Heart left ventricle (tissue), 16 donors: ENCODE results near the gene SLC4A4. TPM values are rescaled to one million over a fixed set of nuclear protein-coding genes. Genes with fewer than 3 reads are reported as not detected.

Source experiments
- ATAC-seq, 4 donors: fragments of 200-7000 bp; cut with Tn5 transposase; one replicate each; pipeline ENCODE4 v1.9.1; 2020 to 2022; ENCODE audit warnings: moderate library complexity in 4 of 4, mild to moderate bottlenecking in 3 of 4, moderate number of reproducible peaks in 1 of 4
- DNase-seq, 5 donors: peaks; one replicate each; pipeline ENCODE4 v3.0.0-alpha.2; 2020
- H3K27ac ChIP-seq, 12 donors: fragments of 200-600 bp; sonication (generic) in 4 of 12; one replicate each; pipeline versions ENCODE4 v1.5.0 to v1.8.0; 2016 to 2022; ENCODE audit warnings: mild to moderate bottlenecking in 2 of 12
- H3K27me3 ChIP-seq, 9 donors: fragments of 200-600 bp; sonication (generic) in 2 of 9; one replicate each; pipeline versions ENCODE4 v1.5.1 to v1.8.0; 2016 to 2022; ENCODE audit warnings: mild to moderate bottlenecking in 3 of 9
- H3K36me3 ChIP-seq, 9 donors: fragments of 200-600 bp; sonication (generic) in 2 of 9; one replicate each; pipeline versions ENCODE4 v1.5.0 to v1.8.0; 2018 to 2022; ENCODE audit warnings: mild to moderate bottlenecking in 2 of 9
- H3K4me1 ChIP-seq, 12 donors: fragments of 200-600 bp; sonication (generic) in 4 of 12; one replicate each; pipeline versions ENCODE4 v1.5.0 to v1.8.0; 2016 to 2022; ENCODE audit warnings: mild to moderate bottlenecking in 3 of 12
- H3K4me3 ChIP-seq, 12 donors: fragments of 200-600 bp; sonication (generic) in 4 of 12; one replicate each; pipeline versions ENCODE4 v1.5.0 to v1.8.0; 2017 to 2022; ENCODE audit warnings: mild to moderate bottlenecking in 9 of 12, moderate library complexity in 4 of 12
- H3K9me3 ChIP-seq, 12 donors: fragments of 200-600 bp; sonication (generic) in 4 of 12; one replicate each; pipeline versions ENCODE4 v1.5.0 to v1.8.0; 2016 to 2022; ENCODE audit warnings: mild to moderate bottlenecking in 1 of 12
- POLR2A ChIP-seq, 2 donors: fragments of 450-650 bp; IDR thresholded peaks; one replicate each; pipeline ENCODE4 v1.6.1; 2017; ENCODE audit warnings: antibody characterized with exemption in 2 of 2, mild to moderate bottlenecking in 2 of 2, moderate library complexity in 2 of 2
- WGBS, 4 donors: extraction: QIAGEN DNeasy Blood & Tissue Kit in 2 of 4; methylation state at CpG; one replicate each; pipeline versions ENCODE4 v1.1.5 to v1.1.7; 2013 to 2018; 5-methylcytosine and 5-hydroxymethylcytosine counted together
- intact Hi-C, 10 donors: fragments of 100-400 bp; cut with DNase I; formaldehyde crosslinking; loops; one replicate each; pipeline versions ENCODE4 v1.11.1 to v1.14.2; 2022
- polyA plus RNA-seq, 2 donors: library from polyadenylated mRNA; stranded (reverse); fragments of 200-250 nt; gene quantifications; one replicate each; pipeline ENCODE4 v1.2.3, GENCODE V29; 2013
- total RNA-seq, 9 donors: library from RNA; depleted of rRNA in 2 of 9; stranded (reverse); fragments of >200 nt in 2 of 9; fragmentation: NEBNext Ultra II Directional in 3 of 9; extraction: Animal tissue kit (Norgen Biotek cat#: 25700) in 3 of 9; gene quantifications; one replicate each; pipeline versions ENCODE4 v1.1.0 to v1.2.4, GENCODE V29; 2016 to 2023
- TF ChIP-seq, protein P1 (sequence below), 12 donors: fragments of 200-600 bp; sonication (generic) in 4 of 12; IDR thresholded peaks; one replicate each; pipeline versions ENCODE4 v1.5.0 to v1.8.0; 2018 to 2022; ENCODE audit warnings: antibody characterized with exemption in 12 of 12, mild to moderate bottlenecking in 5 of 12
- donor health status: ischemic (EF 13 %, LVEDD 7.1; RV severe dilation, severe dysfunction).
- donor health status: healthy with polysubstance abuse.
- donor health status: DM: no; HTN: yes; CAD: no.
- donor health status: DM: no; HTN: no; CAD: no.
- donor health status: ischemic (EF 25% LVEDD 6.9; RV normal size, moderate dysfunction).
- donor health status: ischemic (EF 25% LVEDD 5.7; RV mildly dilated, moderate dysfunction).
- donor health status: healthy.
- donor health status: DM: yes; HTN: yes; CAD: no.
- donor health status: ischemic (EF 35%, LVEDD 5.7; RV mildly dilated, moderate dysfunction).
- donor health status: nonischemic (EF 11% LVEDD 7.7; RV severe dilation, severe dysfunction).
- donor health status: DM: yes; HTN: yes; CAD: no.
- donor health status: PGD.
- donor health status: ischemic (EF 29% LVEDD 5.4; RV normal size, mild dysfunction).
- donor health status: nonischemic (EF 23%, LVEDD 6.1; RV moderate dilation, normal function).

Gene SLC4A4
- total and polyA plus RNA-seq, 11 donors = 3.7 to 48.0 (median 17.9) TPM

DNA sequence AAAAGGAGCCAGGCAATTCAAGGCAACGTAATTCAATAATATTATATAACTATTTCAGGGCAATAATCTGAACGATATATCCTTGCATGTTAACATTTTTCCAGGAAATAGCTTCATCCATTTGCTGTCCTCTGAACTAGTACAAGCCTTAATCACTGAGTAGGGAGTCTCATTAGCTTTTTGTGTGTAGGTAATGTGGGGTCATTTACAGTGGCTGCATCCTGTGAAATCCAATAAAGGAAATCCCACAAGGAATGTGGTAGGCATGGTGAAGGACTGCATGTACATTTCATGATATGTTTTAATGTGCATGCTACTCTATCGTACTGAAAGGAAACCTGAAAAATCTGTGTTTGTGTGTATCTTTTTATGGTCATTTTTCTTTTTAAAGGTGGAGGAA is 103.5 kb downstream of the SLC4A4 start:
- intact Hi-C loops = no loop called here

DNA sequence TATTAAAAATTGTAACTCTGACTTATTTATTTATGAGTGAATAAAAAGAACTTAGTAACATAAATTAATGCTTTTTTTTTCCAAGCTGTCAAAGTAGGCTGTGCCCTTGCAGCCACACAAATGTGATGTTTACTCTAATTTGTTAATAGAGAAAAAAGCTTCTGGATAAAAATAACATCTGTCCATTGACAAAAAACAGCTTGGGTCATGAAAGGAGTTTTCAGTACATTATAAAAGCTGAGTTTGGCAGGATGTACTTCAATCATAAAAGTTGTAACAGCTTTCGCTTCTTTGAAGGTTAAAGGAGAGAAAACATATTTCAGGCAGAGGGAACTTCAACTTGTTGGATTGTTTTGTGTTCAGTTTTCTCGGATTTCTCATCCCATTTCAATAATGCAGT is 105.6 kb downstream of the SLC4A4 start:
- Histone ChIP-seq H3K27me3 (no peaks in the 10 kb centered on the region), H3K36me3 (no peaks in the 10 kb centered on the region), H3K9me3 (no peaks in the 10 kb centered on the region), H3K27ac (peak overlapping the region in 1 of 12 donors; percentile 15), H3K4me1 (peaks cover 0 to 31% (median 8%) of the 10 kb centered on the region in 12 donors), H3K4me3 (no peak overlapping the region)
- intact Hi-C loops = no loop called here
- no peak for TF ChIP-seq POLR2A (IDR thresholded peaks at IDR 0.05)
- TF ChIP-seq, protein P1, sequence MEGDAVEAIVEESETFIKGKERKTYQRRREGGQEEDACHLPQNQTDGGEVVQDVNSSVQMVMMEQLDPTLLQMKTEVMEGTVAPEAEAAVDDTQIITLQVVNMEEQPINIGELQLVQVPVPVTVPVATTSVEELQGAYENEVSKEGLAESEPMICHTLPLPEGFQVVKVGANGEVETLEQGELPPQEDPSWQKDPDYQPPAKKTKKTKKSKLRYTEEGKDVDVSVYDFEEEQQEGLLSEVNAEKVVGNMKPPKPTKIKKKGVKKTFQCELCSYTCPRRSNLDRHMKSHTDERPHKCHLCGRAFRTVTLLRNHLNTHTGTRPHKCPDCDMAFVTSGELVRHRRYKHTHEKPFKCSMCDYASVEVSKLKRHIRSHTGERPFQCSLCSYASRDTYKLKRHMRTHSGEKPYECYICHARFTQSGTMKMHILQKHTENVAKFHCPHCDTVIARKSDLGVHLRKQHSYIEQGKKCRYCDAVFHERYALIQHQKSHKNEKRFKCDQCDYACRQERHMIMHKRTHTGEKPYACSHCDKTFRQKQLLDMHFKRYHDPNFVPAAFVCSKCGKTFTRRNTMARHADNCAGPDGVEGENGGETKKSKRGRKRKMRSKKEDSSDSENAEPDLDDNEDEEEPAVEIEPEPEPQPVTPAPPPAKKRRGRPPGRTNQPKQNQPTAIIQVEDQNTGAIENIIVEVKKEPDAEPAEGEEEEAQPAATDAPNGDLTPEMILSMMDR (IDR thresholded peaks at IDR 0.05) = no peak
- DNase-seq = no peak
- 36 to 59% (median 42%) methylated on average over 2 of the region's 2 CpGs for WGBS, 4 donors
- ATAC-seq = no peak

More for the DNA sequence above, 103.5 kb downstream of the SLC4A4 start:
- DNase-seq = no peak
- no peak for ATAC-seq
- no peaks in the 10 kb centered on the region for H3K36me3 ChIP-seq
- H3K27ac ChIP-seq = no peak overlapping the region
- no peak overlapping the region for H3K4me3 ChIP-seq
- H3K9me3 ChIP-seq = no peaks in the 10 kb centered on the region
- TF ChIP-seq POLR2A (IDR thresholded peaks at IDR 0.05) = no peak
- TF ChIP-seq, protein P1 (IDR thresholded peaks at IDR 0.05) = no peak
- 74 to 85% (median 80%) methylated on average over 3 of the region's 3 CpGs for WGBS, 4 donors
- peaks cover 0 to 19% (median 4%) of the 10 kb centered on the region in 12 donors for H3K4me1 ChIP-seq
- no peaks in the 10 kb centered on the region for H3K27me3 ChIP-seq

DNA sequence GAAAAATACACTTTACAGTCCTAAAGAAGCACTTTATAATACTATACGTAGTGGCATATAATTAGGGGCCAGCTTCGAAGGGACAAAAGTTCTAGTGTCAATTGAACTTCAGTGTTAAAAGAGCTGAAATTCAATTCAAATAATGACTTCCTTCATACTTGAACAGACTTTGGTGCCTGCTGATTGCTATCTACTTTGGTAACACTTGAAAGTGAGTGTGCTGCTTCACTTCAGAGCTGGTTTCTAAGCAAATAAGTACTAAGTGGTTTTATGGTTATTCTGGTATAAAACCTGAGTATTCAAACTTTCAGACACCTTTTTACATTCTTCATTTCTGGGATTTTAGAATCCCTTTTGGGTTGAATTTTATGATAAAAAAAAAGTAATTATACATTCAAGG is 107.0 kb downstream of the SLC4A4 start:
- Histone ChIP-seq H3K27me3 (no peaks in the 10 kb centered on the region), H3K9me3 (no peaks in the 10 kb centered on the region), H3K4me3 (no peak overlapping the region), H3K36me3 (no peaks in the 10 kb centered on the region), H3K27ac (no peak overlapping the region), H3K4me1 (peaks cover 0 to 40% (median 8%) of the 10 kb centered on the region in 12 donors)
- ATAC-seq = no peak
- DNase-seq = no peak
- TF ChIP-seq, protein P1 (IDR thresholded peaks at IDR 0.05) = no peak
- no peak for TF ChIP-seq POLR2A (IDR thresholded peaks at IDR 0.05)
- intact Hi-C loops = loop anchor here in 1 of 10 donors (5.0 kb wide), 1 partner anchor 214 kb away; no protein-coding TSS in a partner anchor
- 74 to 81% (median 80%) methylated on average over 2 of the region's 2 CpGs for WGBS, 4 donors

DNA sequence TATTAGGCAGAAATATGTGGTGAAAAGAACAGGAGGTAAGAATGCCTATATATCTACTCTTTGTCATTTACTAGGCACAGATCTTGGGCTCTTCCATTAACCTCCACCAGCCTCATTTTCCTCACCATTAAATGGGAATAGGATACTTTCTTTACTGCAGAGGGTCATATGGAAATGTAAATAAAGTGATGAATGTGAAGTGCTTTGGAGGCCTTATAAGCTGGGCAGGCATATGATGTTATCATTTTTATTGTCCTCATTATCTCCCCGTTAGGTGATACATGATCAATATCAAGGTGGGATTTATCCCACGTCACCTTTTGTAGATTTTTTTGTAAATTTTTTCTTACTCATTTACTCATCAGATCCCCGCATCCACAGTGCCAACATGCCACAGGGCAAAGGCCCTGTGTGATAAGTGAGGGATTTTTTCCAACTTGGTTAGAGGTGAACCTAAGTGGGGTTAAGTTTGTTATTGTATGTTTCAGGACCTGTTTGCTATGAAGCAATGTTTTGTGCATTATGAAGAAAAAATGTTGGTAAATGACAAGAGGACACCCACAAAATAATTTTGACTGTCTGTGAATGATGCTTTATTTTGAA is 107.8 kb downstream of the SLC4A4 start:
- 65 to 72% (median 67%) methylated on average over 3 of the region's 3 CpGs for WGBS, 4 donors
- TF ChIP-seq, protein P1 (IDR thresholded peaks at IDR 0.05) = no peak
- TF ChIP-seq POLR2A (IDR thresholded peaks at IDR 0.05) = no peak
- intact Hi-C loops = loop anchor here in 1 of 10 donors (5.0 kb wide), 1 partner anchor 214 kb away; no protein-coding TSS in a partner anchor
- no peak overlapping the region for H3K4me3 ChIP-seq
- H3K4me1 ChIP-seq = peaks cover 0 to 40% (median 8%) of the 10 kb centered on the region in 12 donors
- DNase-seq (peak in 1 of 5 donors; percentile 22), ATAC-seq (no peak)
- H3K27ac ChIP-seq = peak overlapping the region in 3 of 12 donors; percentile 7 to 33 (median 10)
- H3K36me3 ChIP-seq = no peaks in the 10 kb centered on the region
- no peaks in the 10 kb centered on the region for H3K9me3 ChIP-seq
- no peaks in the 10 kb centered on the region for H3K27me3 ChIP-seq
